Mesenchymal stem cell (in vitro differentiated cells and primary cell): ENCODE data around the gene OSBPL7.

Source experiments
- DNase-seq: peaks from one replicate; pipeline ENCODE4 v3.0.0-alpha.2; 2013
- H2AFZ ChIP-seq: one replicate; pipeline ENCODE4 v1.6.1; 2013; ENCODE audit warnings: low read depth, mild to moderate bottlenecking, control low read depth, inconsistent platforms, low read length, moderate library complexity
- H2AK5ac ChIP-seq: 2 replicates; pipeline ENCODE4 v1.6.1; 2013; ENCODE audit warnings: low read length, moderate library complexity, mild to moderate bottlenecking, inconsistent platforms; ENCODE audit not compliant: severe bottlenecking
- H2BK120ac ChIP-seq: one replicate; pipeline ENCODE4 v1.6.1; 2013; ENCODE audit warnings: low read depth, mild to moderate bottlenecking, inconsistent platforms, low read length, moderate library complexity
- H2BK12ac ChIP-seq, 2 experiments: one replicate each; pipeline ENCODE4 v1.6.1; 2013; ENCODE audit warnings: inconsistent platforms in 2 of 2, low read length in 2 of 2, mild to moderate bottlenecking in 2 of 2, moderate library complexity in 2 of 2, control low read depth in 1 of 2
- H2BK15ac ChIP-seq: one replicate; pipeline ENCODE4 v1.6.1; 2013; ENCODE audit warnings: mild to moderate bottlenecking, low read depth, inconsistent platforms; ENCODE audit not compliant: poor library complexity, severe bottlenecking
- H2BK5ac ChIP-seq: 2 replicates; pipeline ENCODE4 v1.6.1; 2013; ENCODE audit warnings: low read depth, mild to moderate bottlenecking, low read length, control low read depth, inconsistent platforms; ENCODE audit not compliant: poor library complexity, severe bottlenecking
- H3K14ac ChIP-seq, 2 experiments: one replicate each; pipeline ENCODE4 v1.6.1; 2013; ENCODE audit warnings: inconsistent platforms in 2 of 2, low read length in 2 of 2, control low read depth in 1 of 2, mild to moderate bottlenecking in 1 of 2, moderate library complexity in 1 of 2
- H3K18ac ChIP-seq, 2 experiments: one replicate each; pipeline ENCODE4 v1.6.1; 2013; ENCODE audit warnings: inconsistent platforms in 2 of 2, low read length in 2 of 2, control low read depth in 1 of 2, low read depth in 1 of 2, mild to moderate bottlenecking in 1 of 2
- H3K23ac ChIP-seq, 2 experiments: one replicate each; pipeline ENCODE4 v1.6.1; 2013; ENCODE audit warnings: inconsistent platforms in 2 of 2, low read length in 2 of 2, mild to moderate bottlenecking in 2 of 2, moderate library complexity in 2 of 2, control low read depth in 1 of 2
- H3K27ac ChIP-seq: 2 replicates; pipeline ENCODE4 v1.5.1; 2013; ENCODE audit warnings: mild to moderate bottlenecking, moderate library complexity, low read length, control low read depth, inconsistent platforms; ENCODE audit not compliant: poor library complexity, severe bottlenecking
- H3K27me3 ChIP-seq, 2 experiments: 2 replicates each; pipeline versions ENCODE4 v1.6.1 to v1.7.0; 2013; ENCODE audit warnings: low read length in 2 of 2, mild to moderate bottlenecking in 2 of 2, moderate library complexity in 2 of 2, control low read depth in 1 of 2, inconsistent platforms in 1 of 2; ENCODE audit not compliant: control insufficient read depth in 1 of 2, insufficient read depth in 1 of 2
- H3K36me3 ChIP-seq, 2 experiments: 2 replicates each; pipeline versions ENCODE4 v1.6.1 to v1.7.0; 2013; ENCODE audit warnings: low read length in 2 of 2, control low read depth in 1 of 2, inconsistent platforms in 1 of 2, low read depth in 1 of 2, mild to moderate bottlenecking in 1 of 2; ENCODE audit not compliant: insufficient read depth in 2 of 2, control insufficient read depth in 1 of 2
- H3K4ac ChIP-seq, 2 experiments: one replicate each; pipeline ENCODE4 v1.6.1; 2013; ENCODE audit warnings: inconsistent platforms in 2 of 2, low read length in 2 of 2, mild to moderate bottlenecking in 2 of 2, moderate library complexity in 2 of 2, control low read depth in 1 of 2, low read depth in 1 of 2
- H3K4me1 ChIP-seq: 2 replicates; pipeline ENCODE4 v1.6.1; 2013; ENCODE audit warnings: low read depth, low read length, control low read depth; ENCODE audit not compliant: control insufficient read depth, insufficient read depth
- H3K4me2 ChIP-seq: 2 replicates; pipeline ENCODE4 v1.6.1; 2013; ENCODE audit warnings: low read length, mild to moderate bottlenecking, inconsistent platforms; ENCODE audit not compliant: poor library complexity, severe bottlenecking
- H3K4me3 ChIP-seq, 2 experiments: 2 replicates each; pipeline versions ENCODE4 v1.5.1 to v1.7.0; 2013; ENCODE audit warnings: low read length in 2 of 2, mild to moderate bottlenecking in 2 of 2, control low read depth in 1 of 2, low read depth in 1 of 2; ENCODE audit not compliant: insufficient read depth in 1 of 2
- H3K79me1 ChIP-seq: replicated peaks from 2 replicates; pipeline ENCODE4 v1.6.1; 2013; ENCODE audit warnings: mild to moderate bottlenecking, control low read depth, low read length, inconsistent platforms; ENCODE audit not compliant: poor library complexity, severe bottlenecking
- H3K9ac ChIP-seq: 2 replicates; pipeline ENCODE4 v1.7.0; 2013; ENCODE audit warnings: mild to moderate bottlenecking, low read length, moderate library complexity
- H3K9me3 ChIP-seq: 2 replicates; pipeline ENCODE4 v1.7.0; 2013; ENCODE audit warnings: mild to moderate bottlenecking, low read length; ENCODE audit not compliant: control insufficient read depth
- H4K8ac ChIP-seq: one replicate; pipeline ENCODE4 v1.6.1; 2013; ENCODE audit warnings: inconsistent platforms, mild to moderate bottlenecking, low read length, moderate library complexity
- H4K91ac ChIP-seq: one replicate; pipeline ENCODE4 v1.6.1; 2013; ENCODE audit warnings: mild to moderate bottlenecking, low read length, inconsistent platforms
- WGBS: methylation state at CpG from one replicate; pipeline ENCODE4 v1.1.7; 2013; ENCODE audit warnings: mixed read lengths; 5-methylcytosine and 5-hydroxymethylcytosine counted together

OSBPL7 gene

GRCh38 chr17:47862621-47863440 is 41.2 kb upstream of the OSBPL7 start:
- peak overlapping the region in 1 of 2 experiments; percentile 72 for H3K14ac ChIP-seq
- H3K4me1 ChIP-seq: peaks cover 6% of the 10 kb centered on the region
- H2BK12ac ChIP-seq: peak overlapping the region in 1 of 2 experiments; percentile 83
- H3K18ac ChIP-seq: peak overlapping the region in 1 of 2 experiments; percentile 82
- H3K4me3 ChIP-seq: peak overlapping the region in 1 of 2 experiments; percentile 26
- no peak overlapping the region for H2AFZ ChIP-seq
- DNase-seq: peak; percentile 68
- H3K9me3 ChIP-seq: no peaks in the 10 kb centered on the region
- no peaks in the 10 kb centered on the region for H3K79me1 ChIP-seq
- H3K36me3 ChIP-seq: no peaks in the 10 kb centered on the region
- H2BK120ac ChIP-seq: no peak overlapping the region
- peak overlapping the region; percentile 74 for H4K8ac ChIP-seq
- no peak overlapping the region for H3K4me2 ChIP-seq
- peaks cover 8 to 17% of the 10 kb centered on the region in 2 experiments for H3K27me3 ChIP-seq
- H3K4ac ChIP-seq: peak overlapping the region in 1 of 2 experiments; percentile 86
- WGBS: 71% methylated on average over 7 of the region's 7 CpGs
- H2BK5ac ChIP-seq: no peak overlapping the region
- H4K91ac ChIP-seq: no peak overlapping the region
- H3K9ac ChIP-seq: peak overlapping the region; percentile 57
- no peak overlapping the region for H3K23ac ChIP-seq
- H2AK5ac ChIP-seq: peak overlapping the region; percentile 63
- no peak overlapping the region for H2BK15ac ChIP-seq
- peak overlapping the region; percentile 33 for H3K27ac ChIP-seq

GRCh38 chr17:47860386-47860785 is 38.8 kb upstream of the OSBPL7 start:
- 80% methylated on average over 2 of the region's 5 CpGs for WGBS
- Histone ChIP-seq H2BK15ac (no peak overlapping the region), H3K4me3 (no peak overlapping the region), H3K9me3 (no peaks in the 10 kb centered on the region), H3K14ac (no peak overlapping the region), H4K8ac (no peak overlapping the region), H2BK5ac (no peak overlapping the region), H3K4me1 (peaks cover 6% of the 10 kb centered on the region), H2AFZ (no peak overlapping the region), H3K23ac (no peak overlapping the region), H4K91ac (no peak overlapping the region), H3K18ac (no peak overlapping the region), H3K9ac (no peak overlapping the region), H2BK120ac (no peak overlapping the region), H2AK5ac (no peak overlapping the region), H3K27ac (no peak overlapping the region), H3K4ac (no peak overlapping the region), H3K79me1 (no peaks in the 10 kb centered on the region), H3K36me3 (no peaks in the 10 kb centered on the region), H3K27me3 (peaks cover 29 to 40% of the 10 kb centered on the region in 2 experiments), H2BK12ac (no peak overlapping the region), H3K4me2 (no peak overlapping the region)
- DNase-seq: no peak

- Histone ChIP-seq H3K4me2 (no peak overlapping the region), H4K8ac (no peak overlapping the region), H4K91ac (no peak overlapping the region), H3K9ac (no peak overlapping the region), H3K27me3 (peaks cover 55 to 66% of the 10 kb centered on the region in 2 experiments), H3K14ac (peak overlapping the region in 1 of 2 experiments; percentile 31), H2BK5ac (no peak overlapping the region), H2BK12ac (no peak overlapping the region), H3K4me1 (peaks cover 3% of the 10 kb centered on the region), H2AFZ (peak overlapping the region; percentile 51), H3K4ac (no peak overlapping the region), H2BK120ac (no peak overlapping the region), H2BK15ac (no peak overlapping the region), H3K36me3 (no peaks in the 10 kb centered on the region), H3K18ac (peak overlapping the region in 1 of 2 experiments; percentile 8), H3K79me1 (no peaks in the 10 kb centered on the region), H3K23ac (no peak overlapping the region), H2AK5ac (no peak overlapping the region), H3K4me3 (no peak overlapping the region), H3K27ac (no peak overlapping the region), H3K9me3 (no peaks in the 10 kb centered on the region)
- 47% methylated on average over 12 of the region's 16 CpGs for WGBS
- DNase-seq: no peak
These were observed 36.2 kb upstream of the OSBPL7 start for GRCh38 chr17:47857551-47858455.

- no peaks in the 10 kb centered on the region for H3K79me1 ChIP-seq
These were observed 35.2 kb upstream of the OSBPL7 start for GRCh38 chr17:47856830-47857229.

More at GRCh38 chr17:47856830-47857229, 35.2 kb upstream of the OSBPL7 start:
- no peak overlapping the region for H3K4ac ChIP-seq
- H2BK15ac ChIP-seq: no peak overlapping the region
- no peak overlapping the region for H4K91ac ChIP-seq
- no peaks in the 10 kb centered on the region for H3K4me1 ChIP-seq
- H2AK5ac ChIP-seq: peak overlapping the region; percentile 24
- H3K9ac ChIP-seq: no peak overlapping the region
- no peak overlapping the region for H3K4me3 ChIP-seq
- H4K8ac ChIP-seq: no peak overlapping the region
- H2AFZ ChIP-seq: no peak overlapping the region
- no peak overlapping the region for H3K4me2 ChIP-seq
- peaks cover 65 to 76% of the 10 kb centered on the region in 2 experiments for H3K27me3 ChIP-seq
- H3K14ac ChIP-seq: no peak overlapping the region
- H2BK12ac ChIP-seq: no peak overlapping the region
- H2BK5ac ChIP-seq: no peak overlapping the region
- H3K36me3 ChIP-seq: no peaks in the 10 kb centered on the region
- H3K23ac ChIP-seq: no peak overlapping the region
- no peak for DNase-seq
- no peak overlapping the region for H3K27ac ChIP-seq
- no peak overlapping the region for H3K18ac ChIP-seq
- H2BK120ac ChIP-seq: no peak overlapping the region
- no peaks in the 10 kb centered on the region for H3K9me3 ChIP-seq
